Hepatocyte (in vitro differentiated cells): ENCODE results near the gene HSFX4.

Source experiments
- EZH2 ChIP-seq: fragments of 200-600 bp; sonication (generic); IDR thresholded peaks from 2 replicates; pipeline ENCODE4 v1.6.1; 2016; ENCODE audit warnings: antibody characterized with exemption, mild to moderate bottlenecking, borderline replicate concordance
- TF ChIP-seq, protein P1 (sequence below): fragments of 200-600 bp; sonication (generic); IDR thresholded peaks from 2 replicates; pipeline ENCODE4 v1.5.1; 2016; ENCODE audit warnings: antibody characterized with exemption, mild to moderate bottlenecking; ENCODE audit not compliant: poor library complexity

DNA sequence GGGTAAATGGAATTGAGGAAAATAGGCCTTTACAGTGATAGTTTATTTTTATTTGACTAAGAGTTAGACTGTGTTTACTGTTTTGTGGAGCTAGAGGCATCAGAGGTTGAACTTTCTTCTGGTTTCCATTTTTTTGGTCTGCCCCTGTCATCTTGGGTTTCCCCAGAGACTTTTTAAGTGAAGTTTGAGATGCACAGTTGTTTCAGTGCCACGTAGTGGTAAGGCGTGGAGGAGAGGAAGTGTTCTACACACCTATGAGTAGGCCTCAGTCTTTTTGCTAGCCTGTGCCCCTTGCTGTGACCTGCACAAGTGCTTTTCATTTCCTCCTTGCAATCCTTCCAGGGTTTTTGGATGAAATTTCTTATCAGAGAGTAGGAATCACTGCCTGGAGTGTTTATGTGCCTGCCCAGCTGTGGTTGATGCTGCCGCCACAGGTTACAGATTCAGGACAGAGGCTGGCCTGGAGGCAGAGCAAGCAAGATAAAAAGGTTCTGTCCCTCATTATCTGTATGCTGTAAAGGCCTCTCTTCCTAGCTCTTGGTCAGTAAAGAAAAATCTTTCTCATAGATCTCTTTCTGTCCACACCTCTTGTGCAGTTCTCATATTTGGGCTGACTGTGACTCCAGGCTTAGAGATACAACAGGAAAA is 12.5 kb upstream of the HSFX4 start:
- TF ChIP-seq, protein P1, sequence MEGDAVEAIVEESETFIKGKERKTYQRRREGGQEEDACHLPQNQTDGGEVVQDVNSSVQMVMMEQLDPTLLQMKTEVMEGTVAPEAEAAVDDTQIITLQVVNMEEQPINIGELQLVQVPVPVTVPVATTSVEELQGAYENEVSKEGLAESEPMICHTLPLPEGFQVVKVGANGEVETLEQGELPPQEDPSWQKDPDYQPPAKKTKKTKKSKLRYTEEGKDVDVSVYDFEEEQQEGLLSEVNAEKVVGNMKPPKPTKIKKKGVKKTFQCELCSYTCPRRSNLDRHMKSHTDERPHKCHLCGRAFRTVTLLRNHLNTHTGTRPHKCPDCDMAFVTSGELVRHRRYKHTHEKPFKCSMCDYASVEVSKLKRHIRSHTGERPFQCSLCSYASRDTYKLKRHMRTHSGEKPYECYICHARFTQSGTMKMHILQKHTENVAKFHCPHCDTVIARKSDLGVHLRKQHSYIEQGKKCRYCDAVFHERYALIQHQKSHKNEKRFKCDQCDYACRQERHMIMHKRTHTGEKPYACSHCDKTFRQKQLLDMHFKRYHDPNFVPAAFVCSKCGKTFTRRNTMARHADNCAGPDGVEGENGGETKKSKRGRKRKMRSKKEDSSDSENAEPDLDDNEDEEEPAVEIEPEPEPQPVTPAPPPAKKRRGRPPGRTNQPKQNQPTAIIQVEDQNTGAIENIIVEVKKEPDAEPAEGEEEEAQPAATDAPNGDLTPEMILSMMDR, result no peak
- no peak for TF ChIP-seq EZH2
